ENCODE data around the gene MALRD1. TPM values are rescaled to one million over a fixed set of nuclear protein-coding genes. Genes with fewer than 3 reads are reported as not detected.

Gene MALRD1
- total RNA-seq, 2 experiments from 2014 or later, result not detected

GRCh38 chr10:19783721-19784120 is 735.1 kb downstream of the MALRD1 start:
- no peak for TF ChIP-seq CTCF (IDR thresholded peaks at IDR 0.05)
- Histone ChIP-seq H3K4me3 (ENCODE audit: low read length) (no peak overlapping the region), H3K36me3 (ENCODE audit: insufficient read depth, low read length) (no peaks in the 10 kb centered on the region), H3K27me3 (ENCODE audit: control insufficient read depth in 1 of 2, insufficient read depth in 2 of 2, low read length in 2 of 2) (no peaks in the 10 kb centered on the region), H3K9me3 (ENCODE audit: control insufficient read depth in 1 of 2, insufficient read depth in 1 of 2, low read length in 2 of 2) (no peaks in the 10 kb centered on the region), H3K27ac (ENCODE audit: low read depth in 1 of 2, low read length in 2 of 2) (no peak overlapping the region), H3K4me1 (ENCODE audit: insufficient read depth, low read length) (no peaks in the 10 kb centered on the region)
- no peak for ATAC-seq (ENCODE audit: poor library complexity)
- intact Hi-C loops (cut with DNase I, micrococcal nuclease), result no loop called here
- Mint-ChIP-seq H3K4me3 (no peak overlapping the region), H3K27ac (no peak overlapping the region), H3K4me1 (ENCODE audit: low read depth) (no peaks in the 10 kb centered on the region), H3K36me3 (ENCODE audit: low read depth) (no peaks in the 10 kb centered on the region), H3K27me3 (no peaks in the 10 kb centered on the region), H3K9me3 (peaks cover 1% of the 10 kb centered on the region)
- no peak for DNase-seq
- POLR2A ChIA-PET, result no interaction called here
- CTCF ChIA-PET, result no interaction called here

All from CD4-positive, alpha-beta T cell (primary cell).